Natural killer cell (primary cell): Measurements from ENCODE around the gene RBP3. TPM values are rescaled to one million over a fixed set of nuclear protein-coding genes. Genes with fewer than 3 reads are reported as not detected.

Experiments
- ATAC-seq, 3 donors: fragments of 150-1000 bp in 2 of 3; fragments of 200-7000 bp in 1 of 3; cut with Tn5 transposase; 1 replicate in 1 of 3; 2 replicates in 2 of 3; pipeline ENCODE4 v1.10.0; 2021; ENCODE audit warnings: mild to moderate bottlenecking in 2 of 3, moderate library complexity in 2 of 3
- DNase-seq, 2 donors: peaks; one replicate each; pipeline versions ENCODE4 v3.0.0 to v3.0.0-alpha.2; 2013 to 2021; ENCODE audit warnings: mixed read lengths in 1 of 2
- H3K27ac ChIP-seq: one replicate; pipeline ENCODE4 v1.5.1; 2013; ENCODE audit warnings: mild to moderate bottlenecking, low read length
- H3K27me3 ChIP-seq: one replicate; pipeline ENCODE4 v1.6.1; 2013; ENCODE audit warnings: low read length; ENCODE audit not compliant: control insufficient read depth, insufficient read depth
- H3K36me3 ChIP-seq: one replicate; pipeline ENCODE4 v1.6.1; 2013; ENCODE audit warnings: low read length; ENCODE audit not compliant: control insufficient read depth, insufficient read depth
- H3K4me1 ChIP-seq: one replicate; pipeline ENCODE4 v1.6.1; 2013; ENCODE audit warnings: low read length; ENCODE audit not compliant: control insufficient read depth, insufficient read depth
- H3K4me3 ChIP-seq: one replicate; pipeline ENCODE4 v1.5.1; 2013; ENCODE audit warnings: low read length
- H3K9me3 ChIP-seq: one replicate; pipeline ENCODE4 v1.6.1; 2013; ENCODE audit warnings: low read length; ENCODE audit not compliant: control insufficient read depth, insufficient read depth
- H3K27ac Mint-ChIP-seq, 2 donors: one replicate each; pipeline ENCODE4 v1.8.0; 2022; ENCODE audit warnings: mild to moderate bottlenecking in 2 of 2, mixed read lengths in 2 of 2, moderate library complexity in 1 of 2
- H3K27me3 Mint-ChIP-seq, 2 donors: one replicate each; pipeline ENCODE4 v1.8.0; 2022; ENCODE audit warnings: low read depth in 2 of 2, mixed read lengths in 2 of 2
- H3K36me3 Mint-ChIP-seq: one replicate; pipeline ENCODE4 v1.8.0; 2022; ENCODE audit warnings: mixed read lengths
- H3K4me1 Mint-ChIP-seq, 2 donors: one replicate each; pipeline ENCODE4 v1.8.0; 2022; ENCODE audit warnings: mixed read lengths in 2 of 2
- H3K4me3 Mint-ChIP-seq: one replicate; pipeline ENCODE4 v1.8.0; 2022; ENCODE audit warnings: mild to moderate bottlenecking, moderate library complexity, mixed read lengths
- H3K9me3 Mint-ChIP-seq, 2 donors: one replicate each; pipeline ENCODE4 v1.8.0; 2022; ENCODE audit warnings: mixed read lengths in 2 of 2
- CTCF ChIP-seq: fragments of 200-600 bp; IDR thresholded peaks from one replicate; pipeline ENCODE4 v1.8.0; 2022; ENCODE audit warnings: antibody characterized with exemption
- WGBS: methylation state at CpG from one replicate; pipeline ENCODE4 v1.1.7; 2013; ENCODE audit warnings: missing lambda C conversion rate; ENCODE audit not compliant: insufficient coverage; 5-methylcytosine and 5-hydroxymethylcytosine counted together
- intact Hi-C: fragments of 100-400 bp; cut with micrococcal nuclease; formaldehyde crosslinking; loops from one replicate; pipeline ENCODE4 v1.14.2; 2022
- total RNA-seq, 4 donors: library from RNA; stranded (reverse); fragments of 120-200 nt in 1 of 4; gene quantifications; one replicate each; pipeline versions ENCODE4 v1.2.3 to v1.2.4, GENCODE V29; 2013 to 2022

Gene RBP3
- total RNA-seq, 3 donors from 2014 or later (not counting 1 experiment from before 2014, with no cell fraction given) = not detected

GRCh38 chr10:47340608-47341170 is 7.5 kb upstream of the RBP3 start:
- H3K4me3 Mint-ChIP-seq = no peak overlapping the region

GRCh38 chr10:47344996-47345870 is 2.9 kb upstream of the RBP3 start:
- Mint-ChIP-seq H3K9me3 (no peaks in the 10 kb centered on the region), H3K27me3 (peaks cover 2 to 21% of the 10 kb centered on the region in 2 donors), H3K4me3 (no peak overlapping the region), H3K4me1 (peaks cover 0 to 4% of the 10 kb centered on the region in 2 donors), H3K27ac (no peak overlapping the region), H3K36me3 (no peaks in the 10 kb centered on the region)
- H3K4me1 ChIP-seq = no peaks in the 10 kb centered on the region
- no peaks in the 10 kb centered on the region for H3K9me3 ChIP-seq
- ATAC-seq (no peak), DNase-seq (no peak)
- H3K27me3 ChIP-seq = no peaks in the 10 kb centered on the region
- intact Hi-C loops = no loop called here
- 85% methylated on average over 13 of the region's 13 CpGs for WGBS
- H3K36me3 ChIP-seq = no peaks in the 10 kb centered on the region
- H3K27ac ChIP-seq = no peak overlapping the region
- no peak for TF ChIP-seq CTCF
- no peak overlapping the region for H3K4me3 ChIP-seq

More at GRCh38 chr10:47340608-47341170, 7.5 kb upstream of the RBP3 start:
- peaks cover 9 to 22% of the 10 kb centered on the region in 2 donors for H3K27me3 Mint-ChIP-seq
- no peaks in the 10 kb centered on the region for H3K9me3 Mint-ChIP-seq
- TF ChIP-seq CTCF = peak; percentile 98
- peaks cover 0 to 4% of the 10 kb centered on the region in 2 donors for H3K4me1 Mint-ChIP-seq
- 74% methylated on average over 4 of the region's 5 CpGs for WGBS
- DNase-seq = peak; percentile 52 to 81
- intact Hi-C loops = loop anchor here (1.0 kb wide), 1 partner anchor 316 kb away; no protein-coding TSS in a partner anchor
- Histone ChIP-seq H3K27ac (no peak overlapping the region), H3K4me3 (no peak overlapping the region), H3K9me3 (no peaks in the 10 kb centered on the region), H3K36me3 (no peaks in the 10 kb centered on the region), H3K27me3 (no peaks in the 10 kb centered on the region), H3K4me1 (no peaks in the 10 kb centered on the region)
- no peaks in the 10 kb centered on the region for H3K36me3 Mint-ChIP-seq
- H3K27ac Mint-ChIP-seq = no peak overlapping the region
- ATAC-seq = peak; percentile 57 to 83 (median 75)

DNA sequence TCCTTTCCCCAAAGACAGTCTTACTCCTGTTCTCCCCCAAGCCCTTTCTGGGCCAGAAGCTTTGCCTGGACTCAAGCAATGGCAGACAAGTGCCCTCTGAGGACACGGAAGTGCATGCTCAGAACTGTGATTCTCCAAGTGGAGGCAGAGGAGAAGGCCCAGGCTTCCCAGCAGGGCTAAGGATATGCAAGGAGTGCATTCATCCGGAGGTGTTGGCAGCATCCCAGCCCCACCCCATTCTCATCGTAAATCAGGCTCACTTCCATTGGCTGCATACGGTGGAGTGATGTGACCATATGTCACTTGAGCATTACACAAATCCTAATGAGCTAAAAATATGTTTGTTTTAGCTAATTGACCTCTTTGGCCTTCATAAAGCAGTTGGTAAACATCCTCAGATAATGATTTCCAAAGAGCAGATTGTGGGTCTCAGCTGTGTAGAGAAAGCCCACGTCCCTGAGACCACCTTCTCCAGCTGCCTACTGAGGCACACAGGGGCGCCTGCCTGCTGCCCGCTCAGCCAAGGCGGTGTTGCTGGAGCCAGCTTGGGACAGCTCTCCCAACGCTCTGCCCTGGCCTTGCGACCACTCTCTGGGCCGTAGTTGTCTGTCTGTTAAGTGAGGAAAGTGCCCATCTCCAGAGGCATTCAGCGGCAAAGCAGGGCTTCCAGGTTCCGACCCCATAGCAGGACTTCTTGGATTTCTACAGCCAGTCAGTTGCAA is 1.4 kb upstream of the RBP3 start:
- H3K27ac Mint-ChIP-seq = no peak overlapping the region
- ATAC-seq = no peak

More for the DNA sequence above, 1.4 kb upstream of the RBP3 start:
- DNase-seq = no peak
- Mint-ChIP-seq H3K36me3 (no peaks in the 10 kb centered on the region), H3K4me3 (no peak overlapping the region), H3K4me1 (no peaks in the 10 kb centered on the region), H3K9me3 (no peaks in the 10 kb centered on the region), H3K27me3 (peaks cover 0 to 6% of the 10 kb centered on the region in 2 donors)
- Histone ChIP-seq H3K27me3 (no peaks in the 10 kb centered on the region), H3K36me3 (no peaks in the 10 kb centered on the region), H3K4me1 (no peaks in the 10 kb centered on the region), H3K27ac (no peak overlapping the region), H3K4me3 (no peak overlapping the region), H3K9me3 (no peaks in the 10 kb centered on the region)
- WGBS = 85% methylated on average over 12 of the region's 13 CpGs
- intact Hi-C loops = no loop called here
- no peak for TF ChIP-seq CTCF
